Motor neuron (in vitro differentiated cells): ENCODE measurements around the gene EIF2B5. TPM values are rescaled to one million over a fixed set of nuclear protein-coding genes. Genes with fewer than 3 reads are reported as not detected.
"Not testable (repeated sequence)": the region's sequence is repeated elsewhere in the genome, so short reads cannot be mapped to it uniquely, and the experiment has no call there.

Source experiments
- ATAC-seq, 8 experiments: fragments of 200-7000 bp; cut with Tn5 transposase; replicated peaks in 6 of 8; 2 replicates each; pipeline ENCODE4 v1.8.0; 2021; ENCODE audit warnings: mild to moderate bottlenecking in 8 of 8, moderate library complexity in 8 of 8
- H3K27ac ChIP-seq, 2 donors: fragments of 250-450 bp; sonication (Bioruptor Pico); 2 replicates each; pipeline ENCODE4 v1.9.0; 2021; ENCODE audit warnings: antibody characterized with exemption in 2 of 2, mild to moderate bottlenecking in 2 of 2, moderate library complexity in 1 of 2
- H3K4me1 ChIP-seq, 2 donors: fragments of 250-450 bp; sonication (Bioruptor Pico); replicated peaks in 1 of 2; 2 replicates each; pipeline ENCODE4 v1.6.1; 2021; ENCODE audit warnings: antibody characterized with exemption in 2 of 2, mild to moderate bottlenecking in 2 of 2, moderate library complexity in 1 of 2
- H3K4me3 ChIP-seq, 5 donors: fragments of 250-450 bp; sonication (Bioruptor Pico); 2 replicates each; pipeline ENCODE4 v1.9.0; 2021; ENCODE audit warnings: antibody characterized with exemption in 5 of 5, mild to moderate bottlenecking in 5 of 5, moderate library complexity in 4 of 5
- WGBS, 10 experiments: fragments of 450-650 bp; shearing (Covaris generic); methylation state at CpG; one replicate each; pipeline ENCODE4 v1.0.0; 2022; 5-methylcytosine and 5-hydroxymethylcytosine counted together
- in situ Hi-C, 9 experiments: fragments of 400-800 bp; cut with MboI; loops; one replicate each; pipeline ENCODE4 v1.15.0; 2021; ENCODE audit warnings: low sequenced_read_pairs in 9 of 9, low pct_unique_long_range_greater_than_20kb in 2 of 9; ENCODE audit not compliant: unreplicated experiment in 9 of 9
- total RNA-seq, 8 experiments: library from RNA; unstranded; fragments of 300-600 nt; gene quantifications; 2 replicates each; pipeline versions ENCODE4 v1.2.3 to v1.2.4, GENCODE V29; 2022

The EIF2B5 gene
- total RNA-seq, result 10 to 100 TPM; 24.7 to 60.9 (median 37.4) TPM

GRCh38 chr3:184135149-184135910 lies at the start of gene EIF2B5:
Gene EIF2B5 (plus strand): TSS chr3:184135358. CDS start chr3:184135386, 28 bp downstream.
- 0 to 8% (median 1%) methylated on average over 2 to 18 of the region's 56 CpGs; no CpG with 5 or more reads in 2 of the 10 experiments for WGBS, 10 experiments
- in situ Hi-C loops, result no loop called here
- H3K27ac ChIP-seq, result peak within 1 kb of the TSS; percentile 84

GRCh38 chr3:184085389-184085852 lies 49.7 kb upstream of the EIF2B5 start:
- peak in 1 of 8 experiments; percentile 46 for ATAC-seq
- 30 to 100% (median 64%) methylated on average over 1 to 2 of the region's 3 CpGs; no CpG with 5 or more reads in 3 of the 10 experiments for WGBS, 10 experiments
- no peak overlapping the region for H3K4me3 ChIP-seq
- in situ Hi-C loops, result no loop called here
- H3K27ac ChIP-seq, result no peak overlapping the region
- no peaks in the 10 kb centered on the region for H3K4me1 ChIP-seq

More at GRCh38 chr3:184135149-184135910, at the start of gene EIF2B5:
- ATAC-seq, result peak; percentile 74 to 89 (median 84)
- Histone ChIP-seq H3K4me1 (peaks cover 8 to 9% of the 10 kb centered on the region in 2 donors), H3K4me3 (peak within 1 kb of the TSS; percentile 71 to 97 (median 92))

GRCh38 chr3:184092199-184092598 lies 43.0 kb upstream of the EIF2B5 start:
- no peak overlapping the region for H3K4me3 ChIP-seq
- ATAC-seq, result no peak
- WGBS, 10 experiments, result 22 to 100% (median 89%) methylated on average over 1 to 3 of the region's 3 CpGs; no CpG with 5 or more reads in 1 of the 10 experiments
- in situ Hi-C loops, result no loop called here
- no peaks in the 10 kb centered on the region for H3K4me1 ChIP-seq
- no peak overlapping the region for H3K27ac ChIP-seq

GRCh38 chr3:184096811-184097383 lies 38.3 kb upstream of the EIF2B5 start, which contains the start of gene HTR3E:
Gene HTR3E (plus strand): TSS chr3:184097064. CDS start chr3:184097530, 466 bp downstream.
- no peak within 1 kb of the TSS for H3K4me3 ChIP-seq

GRCh38 chr3:184097556-184097955 lies 37.6 kb upstream of the EIF2B5 start:
- no peak for ATAC-seq
- no peak overlapping the region for H3K4me3 ChIP-seq
- no peaks in the 10 kb centered on the region for H3K4me1 ChIP-seq
- no peak overlapping the region for H3K27ac ChIP-seq
- in situ Hi-C loops, result no loop called here
- whole genome bisulfite sequencing, 10 experiments, result 24 to 95% (median 70%) methylated on average over 2 to 6 of the region's 6 CpGs; no CpG with 5 or more reads in 1 of the 10 experiments

More at GRCh38 chr3:184096811-184097383, 38.3 kb upstream of the EIF2B5 start, which contains the start of gene HTR3E:
- no peak for ATAC-seq
- WGBS, 10 experiments, result 50 to 100% (median 84%) methylated on average over 1 to 7 of the region's 7 CpGs
- in situ Hi-C loops, result no loop called here
- no peak within 1 kb of the TSS for H3K27ac ChIP-seq
- H3K4me1 ChIP-seq, result no peaks in the 10 kb centered on the region

- in situ Hi-C loops, result loop anchor here in 1 of 9 experiments (25.0 kb wide), 1 partner anchor 188 kb away; no protein-coding TSS in a partner anchor
- Histone ChIP-seq H3K4me1 (no peaks in the 10 kb centered on the region), H3K27ac (no peak overlapping the region), H3K4me3 (no peak overlapping the region)
- WGBS, 10 experiments, result 38 to 100% (median 79%) methylated on average over 1 to 15 of the region's 24 CpGs; no CpG with 5 or more reads in 2 of the 10 experiments
- ATAC-seq, result no peak
These were observed 35.1 kb upstream of the EIF2B5 start for GRCh38 chr3:184099806-184100686.

GRCh38 chr3:184110316-184110725 lies 24.8 kb upstream of the EIF2B5 start:
- WGBS, 10 experiments, result 38 to 92% (median 55%) methylated on average over 2 to 7 of the region's 7 CpGs; no CpG with 5 or more reads in 1 of the 10 experiments
- in situ Hi-C loops, result loop anchor here in 1 of 9 experiments (25.0 kb wide), 1 partner anchor 198 kb away; no protein-coding TSS in a partner anchor

GRCh38 chr3:184116017-184116416 lies 19.1 kb upstream of the EIF2B5 start:
- 33 to 79% (median 64%) methylated on average over 1 to 4 of the region's 4 CpGs for WGBS, 10 experiments
- in situ Hi-C loops, result loop anchor here in 1 of 9 experiments (25.0 kb wide), 1 partner anchor 204 kb away; no protein-coding TSS in a partner anchor

More at GRCh38 chr3:184110316-184110725, 24.8 kb upstream of the EIF2B5 start:
- H3K4me1 ChIP-seq, result no peaks in the 10 kb centered on the region
- H3K27ac ChIP-seq, result no peak overlapping the region
- peak in 3 of 8 experiments; percentile 27 to 36 (median 36) for ATAC-seq
- H3K4me3 ChIP-seq, result no peak overlapping the region

GRCh38 chr3:184117636-184118035 lies 17.5 kb upstream of the EIF2B5 start:
- in situ Hi-C loops, result loop anchor here in 1 of 9 experiments (25.0 kb wide), 1 partner anchor 205 kb away; no protein-coding TSS in a partner anchor
- Histone ChIP-seq H3K4me3 (no peak overlapping the region), H3K27ac (no peak overlapping the region), H3K4me1 (no peaks in the 10 kb centered on the region)
- peak in 1 of 8 experiments; percentile 39 for ATAC-seq
- 48 to 93% (median 93%) methylated on average over 2 to 5 of the region's 6 CpGs; no CpG with 5 or more reads in 5 of the 10 experiments for WGBS, 10 experiments

More at GRCh38 chr3:184116017-184116416, 19.1 kb upstream of the EIF2B5 start:
- no peak overlapping the region for H3K27ac ChIP-seq
- no peak overlapping the region for H3K4me3 ChIP-seq
- no peaks in the 10 kb centered on the region for H3K4me1 ChIP-seq
- ATAC-seq, result no peak

- H3K27ac ChIP-seq, H3K4me3 ChIP-seq, ATAC-seq, H3K4me1 ChIP-seq: not testable (repeated sequence)
- WGBS, 10 experiments, result 72 to 100% (median 97%) methylated on average over 1 to 8 of the region's 8 CpGs; no CpG with 5 or more reads in 2 of the 10 experiments
- in situ Hi-C loops, result loop anchor here in 2 of 9 experiments (10.0 to 25.0 kb wide), 2 partner anchors 209 to 226 kb away; no protein-coding TSS in a partner anchor
These were observed 14.1 kb upstream of the EIF2B5 start for GRCh38 chr3:184121031-184121430.

- 35 to 100% (median 71%) methylated on average over 1 to 3 of the region's 3 CpGs; no CpG with 5 or more reads in 2 of the 10 experiments for WGBS, 10 experiments
These were observed 9.2 kb upstream of the EIF2B5 start for GRCh38 chr3:184126006-184126405.

GRCh38 chr3:184129012-184129411 lies 6.1 kb upstream of the EIF2B5 start:
- peak in 7 of 8 experiments; percentile 53 to 85 (median 60) for ATAC-seq
- 0 to 45% (median 24%) methylated on average over 2 of the region's 2 CpGs; no CpG with 5 or more reads in 4 of the 10 experiments for WGBS, 10 experiments
- H3K27ac ChIP-seq, result no peak overlapping the region
- H3K4me1 ChIP-seq, result peaks cover 0 to 3% of the 10 kb centered on the region in 2 donors
- in situ Hi-C loops, result loop anchor here in 1 of 9 experiments (10.0 kb wide), 1 partner anchor 234 kb away; no protein-coding TSS in a partner anchor
- H3K4me3 ChIP-seq, result no peak overlapping the region

More at GRCh38 chr3:184126006-184126405, 9.2 kb upstream of the EIF2B5 start:
- in situ Hi-C loops, result loop anchor here in 1 of 9 experiments (10.0 kb wide), 1 partner anchor 231 kb away; no protein-coding TSS in a partner anchor
- no peak overlapping the region for H3K27ac ChIP-seq
- ATAC-seq, result no peak
- no peaks in the 10 kb centered on the region for H3K4me1 ChIP-seq
- H3K4me3 ChIP-seq, result no peak overlapping the region
